Activated CD4-positive, CD25-positive, alpha-beta regulatory T cell treated with anti-CD3 and anti-CD28 coated beads, Interleukin-2, amount 50 U/mL, for 24 hours (primary cell): ENCODE measurements around the gene GCHFR.

Experiments used
- ATAC-seq, 2 donors: fragments of 150-1000 bp; cut with Tn5 transposase; one replicate each; pipeline ENCODE4 v1.10.0; 2021; ENCODE audit warnings: mild to moderate bottlenecking in 1 of 2, moderate library complexity in 1 of 2

GCHFR gene

GRCh38 chr15:40776537-40777141 lies 12.8 kb downstream of the GCHFR start:
- ATAC-seq = peak in 1 of 2 donors; percentile 48

- peak; percentile 90 to 93 for ATAC-seq
Measured at GRCh38 chr15:40782609-40783227, 18.9 kb downstream of the GCHFR start.

GRCh38 chr15:40785164-40785563 lies 21.3 kb downstream of the GCHFR start:
- no peak for ATAC-seq

GRCh38 chr15:40785814-40786213 lies 21.9 kb downstream of the GCHFR start:
- ATAC-seq = no peak

GRCh38 chr15:40787344-40787841 lies 23.5 kb downstream of the GCHFR start:
- ATAC-seq = peak; percentile 85 to 86

DNA sequence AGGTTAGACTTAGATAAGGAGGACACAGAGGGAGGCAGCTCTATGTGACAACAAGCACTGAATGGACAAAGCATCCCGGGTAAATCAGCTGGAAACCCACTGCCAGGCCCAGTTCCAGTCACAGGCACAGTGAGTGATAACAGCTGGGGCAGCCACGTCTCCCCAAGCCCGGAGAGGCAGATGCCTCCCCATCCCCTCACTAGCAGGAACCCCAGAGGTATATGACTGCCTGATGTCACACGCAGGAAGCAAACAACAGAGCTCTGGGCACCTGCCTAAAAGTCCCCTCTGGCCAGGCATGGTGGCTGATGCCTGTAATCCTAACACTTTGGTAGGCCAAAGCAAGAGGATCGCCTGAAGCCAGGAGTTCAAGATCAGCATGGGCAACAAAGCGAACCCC lies 24.1 kb downstream of the GCHFR start:
- ATAC-seq = peak in 1 of 2 donors; percentile 13

DNA sequence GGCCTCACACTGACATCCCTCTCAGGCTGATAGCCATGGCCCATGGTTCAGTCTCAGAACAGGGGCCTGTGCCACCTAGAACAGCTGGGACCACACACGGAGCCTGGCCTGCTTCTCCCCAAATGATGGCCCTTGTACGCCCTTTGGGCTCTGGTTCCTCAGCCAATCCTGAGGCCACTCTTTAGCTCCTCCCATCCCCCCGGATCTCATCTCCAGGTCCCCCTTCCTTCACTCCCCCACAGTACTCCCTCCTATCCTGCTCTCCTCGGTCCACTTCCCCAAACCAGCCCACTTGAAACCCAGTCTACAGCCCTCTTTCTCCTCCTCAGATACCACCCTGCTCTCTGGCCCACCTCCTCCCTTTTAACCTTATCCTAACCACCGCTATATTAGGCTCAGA lies 25.3 kb downstream of the GCHFR start:
- ATAC-seq = no peak

GRCh38 chr15:40789999-40790398 lies 26.1 kb downstream of the GCHFR start:
- no peak for ATAC-seq

- ATAC-seq = no peak
Measured at GRCh38 chr15:40790718-40791117, 26.9 kb downstream of the GCHFR start.

DNA sequence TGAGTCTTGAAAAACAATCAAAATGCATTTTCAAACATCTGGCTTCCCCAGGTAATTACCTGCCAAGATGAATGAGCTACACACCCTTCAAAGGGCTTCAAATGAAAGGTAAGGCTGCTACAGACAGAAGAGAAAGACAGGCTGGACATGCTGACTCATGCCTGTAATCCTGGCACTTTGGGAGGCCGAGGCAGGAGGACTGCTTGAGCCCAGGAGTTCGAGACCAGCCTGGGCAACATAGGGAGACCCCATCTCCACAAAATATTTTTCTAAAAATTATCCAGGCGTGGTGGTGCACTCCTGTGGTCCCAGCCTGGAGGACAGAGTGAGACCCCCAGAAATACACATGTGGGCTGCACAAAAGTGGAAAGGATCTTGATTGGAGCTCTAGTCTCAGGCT lies 28.5 kb downstream of the GCHFR start:
- no peak for ATAC-seq

GRCh38 chr15:40793216-40793989 lies 29.5 kb downstream of the GCHFR start:
- peak; percentile 47 to 51 for ATAC-seq

- no peak for ATAC-seq
Measured at GRCh38 chr15:40796041-40796440, 32.2 kb downstream of the GCHFR start.

DNA sequence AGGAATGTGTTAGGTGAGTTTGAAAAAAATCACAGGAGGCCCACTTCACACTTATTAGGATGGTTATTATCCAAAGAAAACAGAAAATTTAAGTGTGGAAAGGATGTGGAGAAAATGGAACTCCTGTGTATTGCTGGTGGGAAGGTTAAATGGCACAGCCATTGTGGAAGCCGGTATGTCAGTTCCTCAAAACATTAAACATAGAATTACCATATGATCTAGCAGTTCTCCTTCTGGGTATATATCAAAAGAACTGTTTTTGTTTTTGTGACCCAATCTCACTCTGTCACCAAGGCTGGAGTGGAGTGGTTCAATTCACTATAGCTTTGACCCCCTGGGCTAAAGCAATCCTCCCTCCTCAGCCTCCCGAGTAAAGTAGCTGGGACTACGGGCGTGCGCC lies 32.6 kb downstream of the GCHFR start:
- no peak for ATAC-seq

DNA sequence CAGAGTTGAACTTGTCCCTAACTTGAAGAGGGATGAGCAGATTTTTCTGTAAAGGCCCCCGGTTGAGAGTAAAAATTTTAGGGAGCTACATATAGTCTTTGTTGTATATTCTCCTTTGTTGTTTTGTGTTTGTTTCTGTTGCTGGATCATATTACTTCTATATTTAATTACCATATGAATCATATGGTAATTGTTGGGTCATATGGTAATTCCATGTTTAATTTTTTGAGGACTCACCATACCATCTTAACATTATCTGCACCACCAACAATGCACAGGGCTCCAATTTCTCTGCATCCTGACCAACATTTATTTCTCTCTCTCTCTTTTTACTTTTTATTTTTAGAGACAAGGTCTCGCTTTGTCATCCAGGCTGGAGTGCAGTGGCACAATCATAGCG lies 35.7 kb downstream of the GCHFR start:
- ATAC-seq = no peak

- no peak for ATAC-seq
Measured at GRCh38 chr15:40803076-40803475, 39.2 kb downstream of the GCHFR start.

DNA sequence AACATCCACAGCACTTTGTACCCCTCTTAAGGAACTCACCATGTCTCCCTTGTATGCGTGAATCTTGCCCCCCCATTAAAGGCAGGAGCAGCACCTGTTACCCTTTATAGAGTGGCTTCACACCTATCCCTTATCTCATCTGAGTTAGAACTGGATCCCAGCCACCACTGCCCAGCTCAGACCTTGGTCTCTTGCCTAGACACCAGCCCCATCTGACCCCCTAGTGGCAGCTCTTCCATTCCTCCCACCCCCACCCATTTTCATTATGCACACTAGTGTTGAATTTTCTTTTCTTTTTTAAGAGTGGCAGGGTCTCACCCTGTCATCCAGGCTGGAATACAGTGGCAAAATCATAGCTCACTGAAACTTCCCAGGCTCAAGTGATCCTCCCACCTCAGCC lies 39.8 kb downstream of the GCHFR start:
- ATAC-seq = no peak

DNA sequence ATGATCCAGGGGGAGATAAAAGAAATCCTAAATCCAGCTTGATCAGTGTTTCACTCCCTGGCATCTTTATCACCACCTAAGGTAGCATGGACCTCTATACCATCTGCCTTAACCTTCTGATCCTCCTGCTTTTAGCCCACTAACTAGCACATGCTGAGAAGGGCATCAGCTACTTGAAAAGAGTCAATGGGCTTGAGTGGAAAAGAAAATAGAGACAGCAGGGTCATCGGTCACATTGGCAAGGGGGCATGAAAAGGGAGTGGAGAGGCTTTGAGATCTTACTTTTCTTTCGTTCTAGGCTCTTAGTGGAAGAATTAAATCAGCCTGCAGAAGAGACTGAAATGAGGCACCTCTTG lies 42.8 kb downstream of the GCHFR start:
- peak in 1 of 2 donors; percentile 0 for ATAC-seq

DNA sequence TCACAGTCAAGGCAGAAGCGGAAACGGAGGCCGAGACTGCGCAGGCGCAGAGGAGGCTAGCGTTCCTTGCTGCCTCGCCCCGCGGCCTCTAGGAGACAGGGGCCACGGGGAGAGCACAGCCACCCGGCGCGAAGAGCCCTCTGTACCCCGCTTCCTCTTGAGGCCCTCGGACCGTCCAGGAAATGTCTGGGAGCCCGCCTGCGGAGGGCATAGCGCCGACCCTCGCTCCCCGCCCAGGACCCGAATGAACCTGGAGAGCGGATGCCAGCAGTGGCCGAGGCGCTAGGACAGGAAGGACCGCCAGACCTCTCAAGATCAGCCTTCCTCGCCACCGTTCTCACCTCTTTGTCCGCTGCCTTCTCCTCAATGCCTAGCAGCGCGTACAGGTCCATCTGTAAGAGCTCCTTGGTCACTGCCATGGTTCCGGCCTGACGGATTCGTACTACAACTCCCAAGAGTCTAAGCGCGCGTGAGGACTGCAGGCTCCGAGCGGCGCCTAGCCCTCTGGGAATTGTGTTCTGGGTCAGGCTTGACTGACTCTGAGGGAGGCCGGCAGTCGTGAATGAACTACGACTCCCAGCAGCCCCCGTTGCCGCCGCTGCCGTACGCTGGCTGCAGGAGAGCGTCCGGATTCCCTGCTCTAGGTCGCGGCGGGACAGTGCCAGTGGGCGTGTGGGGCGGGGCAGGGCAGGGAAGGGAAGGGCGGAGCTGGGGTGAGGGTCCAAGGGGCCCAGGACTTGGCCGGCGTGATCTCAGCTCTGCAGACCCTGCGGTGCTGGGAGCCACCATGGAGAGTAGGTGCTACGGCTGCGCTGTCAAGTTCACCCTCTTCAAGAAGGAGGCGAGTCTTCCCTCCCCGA lies 43.4 kb downstream of the GCHFR start, which contains the start of the genes DNAJC17 and ZFYVE19:
DNAJC17 (minus strand) TSS at position 446 of the 860 bp plus-strand sequence; CDS start at position 419, 27 bp downstream.
ZFYVE19 (plus strand) TSS at position 62 of the 860 bp plus-strand sequence; CDS start at position 563, 501 bp downstream.
- ATAC-seq = peak; percentile 97 to 98

DNA sequence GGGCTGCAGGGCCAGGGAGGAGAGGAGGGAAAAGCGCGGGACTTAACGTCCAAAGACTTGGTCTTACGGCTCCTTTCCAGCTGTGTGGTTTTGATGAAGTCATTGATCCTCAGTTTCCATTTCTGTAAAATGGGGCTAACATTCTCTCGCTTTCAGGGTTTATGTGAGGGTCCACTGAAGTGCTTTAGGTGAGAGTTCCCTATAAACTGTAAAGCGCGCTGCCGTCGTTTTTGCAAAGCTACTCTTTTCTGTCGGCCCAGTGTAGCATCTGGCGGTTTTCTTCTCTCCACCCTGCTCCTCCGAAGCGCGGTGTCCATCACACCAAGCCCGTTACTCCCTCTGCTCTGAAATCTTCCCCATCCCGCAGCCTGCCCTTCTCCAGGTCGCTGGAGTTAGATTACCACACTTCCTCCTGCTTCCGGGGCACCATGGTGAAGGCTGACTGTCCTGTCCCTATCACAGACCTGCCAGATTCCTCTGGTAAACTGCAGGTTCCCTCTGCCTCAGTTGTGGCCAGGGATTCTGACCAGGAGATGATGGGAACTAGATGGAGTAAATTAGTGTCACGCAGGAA lies 44.1 kb downstream of the GCHFR start:
- no peak for ATAC-seq

DNA sequence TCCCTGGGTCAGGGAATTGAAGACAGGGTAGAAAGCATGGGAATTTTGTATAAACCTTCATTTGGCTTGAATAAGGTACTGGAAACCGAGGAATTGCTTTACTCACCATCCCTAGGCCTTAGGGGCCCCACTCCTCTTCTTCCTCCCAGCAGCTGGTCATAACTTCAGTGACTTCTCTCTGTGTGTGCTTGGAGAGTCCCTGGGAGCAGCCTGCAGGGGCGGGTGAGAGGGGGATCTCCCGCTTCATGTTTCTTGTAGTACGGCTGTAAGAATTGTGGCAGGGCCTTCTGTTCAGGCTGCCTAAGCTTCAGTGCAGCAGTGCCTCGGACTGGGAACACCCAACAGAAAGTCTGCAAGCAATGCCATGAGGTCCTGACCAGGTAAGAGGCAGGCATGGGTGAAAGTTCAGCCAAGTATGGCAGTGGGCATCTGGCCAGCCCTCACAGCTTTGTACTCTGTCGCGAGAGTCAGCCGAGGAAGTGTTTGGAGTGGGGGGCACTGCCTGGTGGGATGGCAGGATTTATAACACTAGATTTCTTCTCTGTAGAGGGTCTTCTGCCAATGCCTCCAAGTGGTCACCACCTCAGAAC lies 45.1 kb downstream of the GCHFR start:
- ATAC-seq = no peak

GRCh38 chr15:40812721-40813425 lies 49.0 kb downstream of the GCHFR start:
- ATAC-seq = no peak
